NCI-H82 treated with DMSO at 0.1 percent for 48 hours (cell line): ENCODE measurements around the gene MYRIP.
"Not testable (repeated sequence)": the region's sequence is repeated elsewhere in the genome, so short reads cannot be mapped to it uniquely, and the experiment has no call there.

Experiments used
- DNase-seq: peaks from one replicate; lab custom pipeline; 2025; ENCODE audit not compliant: unreplicated experiment; lab: John Stamatoyannopoulos, UW

The MYRIP gene

DNA sequence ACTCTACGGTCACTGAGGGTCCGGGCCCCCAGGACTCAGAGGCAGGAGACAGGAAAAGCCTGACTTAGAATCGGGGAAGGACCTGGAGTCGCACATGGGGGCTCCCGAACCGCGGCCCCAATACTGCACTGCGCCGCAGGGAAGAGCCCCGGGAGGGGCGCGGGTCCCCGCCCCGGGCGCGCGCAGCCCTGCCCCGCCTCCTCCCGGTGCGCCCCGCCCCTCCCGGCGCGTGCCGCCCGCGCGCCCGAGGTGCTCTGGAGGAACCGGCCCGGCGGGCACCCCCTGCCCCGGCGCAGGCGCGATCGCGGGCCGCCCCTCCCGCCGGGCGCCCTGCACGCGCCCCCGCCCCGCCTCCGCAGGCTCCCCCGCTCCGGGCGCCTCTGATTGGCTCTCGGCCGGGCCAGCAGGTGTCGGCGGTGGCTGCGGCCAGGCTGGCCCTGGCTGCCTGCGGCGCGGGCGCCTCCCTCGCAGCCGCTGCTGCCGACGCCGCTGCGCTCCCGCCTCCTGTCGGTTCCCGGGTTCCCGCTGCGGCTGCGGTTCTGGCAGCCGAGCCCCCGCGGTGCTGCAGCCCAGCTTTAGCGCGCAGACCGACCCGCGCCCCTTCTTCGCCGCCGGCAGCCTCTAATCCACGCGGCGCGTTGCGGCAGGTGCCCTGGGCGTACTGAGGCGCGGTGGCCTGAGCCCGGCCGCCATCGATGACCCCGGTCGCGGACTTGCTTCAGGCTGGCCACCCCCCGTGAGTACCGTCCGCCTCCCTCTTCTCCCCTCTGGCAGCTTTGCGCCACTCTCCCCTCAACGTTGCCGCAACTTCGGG, at the start of gene MYRIP:
Gene MYRIP, plus strand, starts transcription at position 429 of the 814 bp plus-strand sequence. CDS start 91,208 bp downstream, outside the sequence.
- DNase-seq: peak; percentile 10

DNA sequence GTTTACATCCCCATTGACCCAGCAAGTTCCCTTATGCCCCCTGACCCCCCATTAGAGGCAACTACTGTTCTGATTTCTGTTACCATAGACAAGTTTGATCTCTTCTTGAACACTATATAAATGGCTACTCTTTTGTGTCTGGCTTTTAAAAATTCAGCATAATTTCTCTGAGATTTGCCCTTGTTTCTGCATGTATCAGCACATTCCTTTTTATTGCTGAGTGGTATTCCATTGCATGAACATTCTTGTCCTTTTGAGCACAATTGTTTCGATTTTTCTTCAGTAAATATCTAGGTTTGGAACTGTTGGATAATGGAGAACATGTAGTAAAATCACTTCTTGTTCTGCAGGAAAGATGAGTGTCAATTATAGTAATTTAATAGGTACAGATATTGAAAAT, 49.1 kb upstream of the MYRIP start:
- no peak for DNase-seq

DNA sequence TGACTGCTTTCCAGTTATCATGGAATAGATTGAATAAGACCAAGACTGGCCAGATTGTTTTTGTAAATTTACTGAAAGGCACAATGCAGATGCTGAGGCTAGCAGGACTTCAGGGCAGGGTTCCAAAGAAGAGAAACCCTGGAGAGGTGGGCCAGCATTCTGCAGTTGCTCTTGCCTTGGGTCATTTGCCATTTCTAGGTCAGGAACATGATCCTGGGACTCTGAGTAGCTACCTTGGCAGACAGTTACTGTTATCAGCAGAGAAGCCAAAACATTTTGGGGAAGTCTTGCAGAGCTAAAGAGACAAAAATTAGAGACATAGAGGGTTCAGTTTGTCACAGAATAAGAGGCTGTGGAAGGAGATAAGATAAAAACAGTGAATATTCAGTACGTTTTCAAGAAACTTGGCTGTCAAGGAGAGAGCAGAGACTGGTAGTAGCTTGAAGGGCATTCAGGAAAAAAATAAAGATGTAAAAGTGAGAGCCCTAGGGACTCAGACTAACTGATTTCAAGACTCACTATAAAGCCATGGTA, 46.8 kb upstream of the MYRIP start:
- DNase-seq: no peak

DNA sequence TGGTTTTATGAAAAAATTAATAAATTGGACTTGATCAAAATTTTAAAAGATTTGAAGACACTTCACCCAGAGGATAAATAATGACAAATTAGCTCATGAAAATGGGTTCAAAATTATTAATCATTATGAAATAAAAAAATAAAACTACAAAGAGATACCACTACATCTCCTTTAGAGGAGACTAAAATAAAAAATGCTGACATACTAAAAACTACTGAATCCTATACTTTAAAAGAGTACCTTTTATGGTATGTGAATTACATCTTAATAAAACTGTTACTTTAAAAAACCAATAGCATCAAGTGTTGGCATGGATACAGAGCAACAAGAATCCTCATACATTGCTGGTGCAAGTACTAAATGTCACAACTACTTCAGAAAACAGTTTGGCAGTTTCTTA, 46.0 kb upstream of the MYRIP start:
- no peak for DNase-seq

DNA sequence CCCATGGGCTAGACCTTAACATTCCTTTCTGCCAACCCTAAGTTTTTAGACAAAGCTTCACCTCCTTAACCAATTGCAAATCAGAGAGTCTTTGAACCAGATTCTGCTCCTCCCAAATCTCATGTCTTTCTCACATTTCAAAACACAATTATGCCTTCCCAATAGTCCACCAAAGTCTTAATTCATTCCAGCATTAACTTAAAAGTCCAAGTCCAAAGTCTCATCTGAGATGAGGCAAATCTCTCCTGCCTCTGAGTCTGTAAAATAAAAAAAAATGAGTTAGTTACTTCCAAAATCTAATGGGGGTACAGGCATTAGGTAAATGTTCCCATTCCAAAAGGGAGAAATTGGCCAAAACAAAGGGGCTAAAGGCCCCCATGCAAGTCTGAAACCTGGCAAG, 43.8 kb upstream of the MYRIP start:
- no peak for DNase-seq

DNA sequence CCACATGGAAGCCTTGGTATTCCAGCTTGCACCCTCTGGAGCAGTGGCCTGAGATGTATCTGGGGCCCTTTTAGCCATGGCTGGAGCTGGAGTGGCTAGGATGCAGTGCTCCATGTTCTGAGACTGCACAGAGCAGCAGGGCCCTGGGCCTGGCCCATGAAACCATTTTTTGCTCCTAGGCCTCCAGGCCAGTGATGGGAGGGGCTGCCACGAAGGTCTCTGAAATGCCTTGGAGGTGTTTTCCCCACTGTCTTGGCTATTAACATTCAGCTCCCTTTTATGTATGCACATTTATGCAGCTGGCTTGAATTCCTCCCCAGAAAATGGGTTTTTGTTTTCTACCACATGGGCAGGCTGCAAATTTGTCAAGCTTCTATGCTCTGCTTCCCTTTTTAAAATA, 43.0 kb upstream of the MYRIP start:
- DNase-seq: no peak

DNA sequence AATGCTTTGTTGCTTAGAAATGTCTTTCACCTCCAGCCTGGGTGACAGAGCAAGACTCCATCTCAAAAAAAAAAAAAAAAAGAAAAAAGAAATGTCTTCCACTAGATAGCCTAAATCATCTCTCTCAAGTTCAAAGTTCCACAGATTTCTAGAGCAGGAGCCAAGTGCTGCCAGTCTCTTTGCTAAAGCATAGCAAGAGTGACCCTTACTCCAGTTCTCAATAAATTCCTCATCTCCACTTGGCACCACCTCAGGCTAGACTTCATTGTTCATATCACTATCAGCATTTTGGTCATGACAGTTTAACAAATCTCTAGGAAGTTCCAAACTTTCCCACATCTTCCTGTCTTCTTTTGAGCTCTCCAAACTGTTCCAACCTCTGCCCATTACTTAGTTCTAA, 42.5 kb upstream of the MYRIP start:
- DNase-seq: not testable (repeated sequence)

DNA sequence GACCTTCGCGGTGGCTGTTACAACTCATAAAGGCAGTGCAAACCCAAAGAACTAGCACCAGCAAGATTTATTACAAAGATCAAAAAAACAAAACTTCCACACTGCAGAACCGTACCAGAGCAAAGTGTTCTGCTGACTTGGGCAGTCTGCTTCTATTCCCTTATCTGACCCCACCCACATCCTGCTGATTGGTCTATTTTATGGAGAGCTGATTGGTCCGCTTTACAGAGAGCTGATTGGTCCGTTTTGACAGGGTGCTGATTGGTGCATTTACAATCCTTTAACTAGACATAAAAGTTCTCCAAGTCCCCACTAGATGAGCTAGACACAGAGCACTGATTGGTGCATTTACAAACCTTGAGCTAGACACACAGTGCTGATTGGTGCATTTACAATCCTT, 31.2 kb upstream of the MYRIP start:
- not testable (repeated sequence) for DNase-seq

DNA sequence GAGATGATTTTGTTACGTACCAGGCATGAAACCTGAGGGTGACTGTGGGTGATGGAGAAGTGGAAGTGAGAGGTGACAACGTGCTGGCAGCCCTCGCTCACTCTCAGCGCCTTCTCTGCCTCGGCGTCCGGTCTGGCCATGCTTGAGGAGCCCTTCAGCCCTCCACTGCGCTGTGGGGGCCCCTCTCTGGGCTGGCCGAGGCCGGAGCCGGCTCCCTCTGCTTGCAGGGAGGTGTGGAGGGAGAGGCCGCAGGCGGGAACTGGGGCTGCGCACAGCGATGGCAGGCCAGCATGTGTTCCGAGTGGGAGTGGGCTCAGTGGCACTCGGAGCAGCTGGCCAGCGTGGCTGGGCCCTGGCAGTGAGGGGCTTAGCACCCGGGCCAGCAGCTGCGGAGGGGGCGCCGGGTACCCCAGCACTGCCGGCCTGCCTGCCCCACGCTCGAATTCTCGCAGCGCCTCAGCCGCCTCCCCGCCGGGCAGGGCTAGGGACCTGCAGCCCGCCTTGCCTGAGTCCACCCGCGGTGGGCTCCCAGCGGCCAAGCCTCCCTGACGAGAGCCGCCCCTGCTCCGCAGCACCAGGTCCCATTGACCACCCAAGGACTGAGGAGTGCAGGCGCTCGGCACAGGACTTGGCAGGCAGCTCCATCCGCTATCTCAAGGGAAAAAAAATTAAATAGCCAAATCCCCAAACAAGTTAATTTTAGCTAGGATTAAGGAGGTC, 29.7 kb upstream of the MYRIP start:
- no peak for DNase-seq

DNA sequence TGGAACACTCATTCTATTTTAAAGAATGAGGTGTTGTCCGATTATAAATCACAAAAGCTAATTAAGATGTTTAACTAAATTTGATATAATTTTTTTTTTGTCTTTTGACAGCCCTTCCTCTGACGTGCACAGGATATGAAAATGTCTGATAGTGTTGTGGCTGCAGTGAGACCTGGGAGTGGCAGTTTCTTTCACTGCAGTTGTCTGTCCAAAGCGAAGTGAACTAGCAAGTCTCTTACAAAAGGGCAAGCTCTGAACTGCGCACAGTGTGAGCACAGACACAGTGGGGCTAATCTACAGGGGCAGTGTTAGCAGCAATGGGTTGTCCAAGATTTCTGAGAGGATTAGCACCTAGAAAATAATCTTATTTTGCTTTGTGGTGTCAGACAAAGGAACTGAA, 29.1 kb upstream of the MYRIP start:
- no peak for DNase-seq

DNA sequence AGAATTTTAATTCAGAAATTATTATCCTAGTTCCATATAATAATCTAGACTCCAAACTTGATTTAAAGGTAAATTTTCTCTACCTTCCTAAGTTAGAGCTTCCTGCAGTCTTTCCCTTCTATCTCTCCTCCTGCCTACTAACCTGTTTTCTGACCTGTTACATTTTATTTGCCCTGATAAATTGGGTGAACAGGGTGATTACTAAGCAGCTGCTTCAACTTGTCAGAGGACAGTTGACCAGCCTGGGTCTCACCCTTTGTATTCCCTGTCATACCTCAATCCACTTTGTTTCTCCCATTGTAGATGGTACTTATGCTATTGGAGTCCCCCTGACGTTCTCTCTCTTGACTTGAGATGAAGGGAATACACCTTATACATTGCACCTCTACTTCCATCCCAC, 28.4 kb upstream of the MYRIP start:
- DNase-seq: no peak

DNA sequence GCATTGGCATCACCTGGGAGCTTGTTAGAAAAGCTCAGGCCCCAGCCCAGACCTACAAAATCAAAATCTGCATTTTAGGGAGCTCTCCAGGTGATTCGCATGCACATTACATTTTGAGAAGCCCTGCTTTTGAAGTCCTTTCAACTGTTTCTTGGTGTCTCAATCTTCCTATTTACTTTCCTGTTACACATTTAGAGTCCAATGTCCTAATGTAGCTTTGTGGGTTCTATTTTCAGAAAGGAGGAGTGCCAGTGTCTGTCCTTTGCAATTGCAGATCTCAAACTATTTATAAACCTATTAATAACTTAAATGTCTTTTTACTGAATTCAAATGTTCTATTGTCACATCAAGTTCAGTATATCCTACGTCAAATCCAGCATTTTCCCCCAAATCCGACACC, 27.8 kb upstream of the MYRIP start:
- no peak for DNase-seq

DNA sequence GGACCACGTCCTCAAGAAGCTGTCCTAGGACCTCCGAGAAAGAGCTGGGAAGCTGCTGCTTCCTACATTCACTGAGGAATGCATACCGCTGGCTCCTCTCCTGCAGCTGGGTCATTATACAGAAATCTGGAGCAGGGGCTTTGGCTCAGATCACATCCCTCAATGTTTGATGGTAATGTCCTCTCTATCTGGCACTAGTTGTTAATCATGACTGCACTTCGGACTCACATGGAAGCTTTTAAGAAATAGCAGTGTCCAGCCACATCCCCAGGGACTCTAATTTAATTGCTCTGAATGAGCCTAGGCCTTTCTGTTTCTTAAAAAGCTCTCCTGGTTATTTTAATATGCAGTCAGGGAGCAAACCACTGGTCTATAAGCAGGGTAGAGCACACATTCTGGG, 25.7 kb upstream of the MYRIP start:
- no peak for DNase-seq

DNA sequence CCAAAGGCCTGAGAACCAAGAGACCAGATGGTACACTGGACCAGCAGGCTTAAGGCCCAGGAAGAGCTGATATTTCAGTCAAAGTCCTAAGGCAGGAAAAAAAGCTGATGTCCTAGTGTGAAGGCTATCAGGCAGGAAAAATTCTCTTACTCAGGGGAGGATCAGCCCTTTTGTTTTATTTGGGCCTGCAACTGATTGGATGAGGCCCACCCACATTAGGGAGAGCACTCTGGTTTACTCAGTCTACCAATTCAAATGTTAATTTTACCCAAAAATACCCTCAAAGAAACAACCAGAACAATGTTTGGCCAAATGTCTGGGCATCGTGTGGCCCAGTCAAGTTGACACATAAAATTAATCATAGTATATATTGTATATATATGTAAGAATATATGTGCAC, 24.5 kb upstream of the MYRIP start:
- no peak for DNase-seq

DNA sequence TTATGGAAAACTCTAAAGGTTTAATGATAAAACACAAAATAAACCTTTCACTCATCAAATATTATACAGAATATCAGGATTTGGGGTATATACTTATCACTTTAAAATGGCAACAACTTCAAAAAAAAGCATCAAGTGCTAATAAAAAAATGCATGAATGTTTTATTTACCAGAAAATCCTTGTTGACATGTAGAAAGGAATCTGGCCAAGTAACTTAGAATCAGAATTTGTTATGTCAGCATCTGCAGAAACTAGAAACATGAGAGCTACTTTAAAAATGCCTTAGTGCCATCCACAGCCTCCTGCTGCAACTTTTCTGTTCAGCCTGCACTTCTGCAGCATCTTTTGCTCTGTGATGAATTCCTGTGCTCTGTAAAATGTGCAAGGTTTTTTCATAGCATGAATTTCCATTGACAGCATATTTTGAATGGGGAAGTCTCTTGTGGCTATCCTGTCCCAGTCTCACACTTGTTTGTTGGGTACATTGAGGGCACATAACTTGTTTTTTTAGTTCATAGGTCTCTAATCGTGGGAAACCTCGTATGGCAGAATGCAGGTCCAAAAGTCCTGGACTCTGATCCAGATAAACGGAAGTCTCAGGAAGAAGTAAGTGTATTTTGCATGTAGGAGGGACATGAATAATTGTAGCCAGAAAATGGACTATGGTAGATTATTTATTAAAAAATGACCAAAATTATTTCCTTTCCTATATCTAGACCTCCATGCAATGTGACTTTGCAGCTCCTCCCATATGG, 21.1 kb upstream of the MYRIP start:
- DNase-seq: no peak

DNA sequence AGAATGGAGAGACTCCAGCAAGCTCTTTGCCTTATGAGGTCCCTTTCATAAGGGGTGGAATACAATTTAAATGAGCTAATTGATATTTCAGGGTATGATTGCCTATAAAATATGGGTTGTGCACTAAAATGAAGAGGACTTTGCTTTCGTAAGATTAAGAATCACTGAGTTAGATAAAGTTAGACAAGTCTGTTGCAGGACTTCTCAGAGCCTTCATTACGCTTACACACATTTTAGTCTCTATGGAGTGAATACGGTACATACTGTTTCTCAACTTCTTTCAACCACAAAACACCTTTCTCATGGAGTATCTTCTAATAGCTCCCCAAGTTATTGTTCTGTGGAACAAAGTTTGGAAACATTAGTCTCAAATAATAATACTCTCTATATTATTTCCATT, 17.8 kb upstream of the MYRIP start:
- no peak for DNase-seq

DNA sequence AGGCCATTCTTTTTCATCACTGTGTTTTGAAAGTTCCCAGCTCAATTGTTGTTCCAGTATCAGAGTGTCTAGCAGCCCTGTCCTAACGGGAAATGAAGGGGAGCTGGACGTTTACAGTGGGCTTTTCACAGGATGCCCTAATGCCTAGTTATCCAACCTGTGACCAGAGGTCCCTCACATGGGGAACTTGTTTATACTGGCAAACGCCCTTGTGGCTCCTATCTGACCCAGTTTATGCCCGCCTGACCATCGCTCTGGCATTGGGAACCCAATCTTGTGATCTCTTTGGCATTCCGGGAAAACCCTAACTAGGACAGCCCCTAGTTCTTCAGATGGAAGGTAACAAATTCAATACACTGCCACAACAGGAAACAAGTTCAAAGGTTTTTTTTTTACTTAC, 14.5 kb upstream of the MYRIP start:
- no peak for DNase-seq

DNA sequence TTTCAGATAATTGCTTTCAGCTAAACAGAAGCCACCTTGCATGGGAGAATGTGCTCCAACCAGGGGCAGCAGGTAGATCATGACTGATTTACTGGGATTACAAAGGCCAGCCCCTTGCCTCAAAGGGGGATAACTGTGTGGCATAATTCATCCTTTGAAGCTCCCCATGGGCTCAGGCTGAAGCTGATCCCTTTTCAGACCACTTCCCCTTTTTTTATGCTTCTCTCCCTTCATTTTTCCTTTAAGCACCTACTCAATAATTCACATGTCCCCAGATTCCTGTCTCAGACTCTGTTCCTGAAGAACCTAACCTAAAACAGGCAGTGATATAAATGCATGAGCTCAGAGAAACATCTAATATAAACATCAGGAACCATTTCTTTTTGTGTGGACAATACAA, 8.2 kb upstream of the MYRIP start:
- DNase-seq: no peak

DNA sequence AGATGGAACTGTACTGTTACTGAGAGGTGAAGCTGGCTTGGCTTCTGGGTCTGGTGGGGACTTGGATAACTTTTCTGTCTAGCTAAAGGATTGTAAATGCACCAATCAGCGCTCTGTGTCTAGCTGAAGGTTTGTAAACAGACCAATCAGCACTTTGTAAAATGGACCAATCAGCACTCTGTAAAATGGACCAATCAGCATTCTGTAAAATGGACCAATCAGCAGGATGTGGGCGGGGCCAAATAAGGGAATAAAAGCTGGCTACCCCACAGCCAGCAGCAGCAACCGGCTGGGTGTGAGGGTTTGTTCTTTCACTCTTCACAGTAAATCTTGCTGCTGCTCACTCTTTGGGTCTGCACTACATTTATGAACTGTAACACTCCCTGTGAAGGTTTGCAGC, 6.9 kb upstream of the MYRIP start:
- not testable (repeated sequence) for DNase-seq

DNA sequence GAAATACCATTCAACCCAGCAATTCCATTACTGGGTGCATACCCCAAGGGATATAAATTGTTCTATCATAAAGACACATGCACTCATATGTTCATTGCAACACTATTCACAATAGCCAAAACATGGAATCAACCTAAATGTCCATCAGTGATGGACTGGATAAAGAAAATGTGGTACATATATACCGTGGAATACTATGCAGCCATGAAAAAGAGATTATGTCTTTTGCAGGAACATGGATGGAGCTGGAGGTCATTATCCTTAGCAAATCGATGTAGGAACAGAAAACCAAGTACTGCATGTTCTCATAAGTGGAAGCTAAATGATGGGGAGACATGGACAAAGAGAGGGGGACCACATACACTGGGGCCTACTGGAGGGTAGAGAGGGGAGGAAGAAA, 5.5 kb upstream of the MYRIP start:
- no peak for DNase-seq

DNA sequence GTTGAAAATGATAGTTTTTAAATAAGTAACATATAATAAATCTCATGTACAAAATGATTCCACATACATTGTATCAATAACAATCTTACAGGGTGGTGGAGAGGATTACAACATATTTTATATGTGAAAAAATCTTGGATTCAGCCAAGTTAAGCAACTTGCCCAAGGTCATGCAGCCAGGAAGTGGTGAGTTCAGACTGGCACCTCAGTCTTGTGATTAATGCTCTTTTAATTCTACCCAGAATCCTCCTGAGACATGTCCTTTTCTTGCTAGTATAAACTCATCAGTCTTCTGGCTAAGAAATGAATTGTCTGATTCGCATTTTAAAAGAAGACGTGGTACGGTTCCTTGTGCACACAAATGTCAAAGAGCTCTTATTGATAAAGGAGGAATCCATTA, 4.5 kb upstream of the MYRIP start:
- no peak for DNase-seq

DNA sequence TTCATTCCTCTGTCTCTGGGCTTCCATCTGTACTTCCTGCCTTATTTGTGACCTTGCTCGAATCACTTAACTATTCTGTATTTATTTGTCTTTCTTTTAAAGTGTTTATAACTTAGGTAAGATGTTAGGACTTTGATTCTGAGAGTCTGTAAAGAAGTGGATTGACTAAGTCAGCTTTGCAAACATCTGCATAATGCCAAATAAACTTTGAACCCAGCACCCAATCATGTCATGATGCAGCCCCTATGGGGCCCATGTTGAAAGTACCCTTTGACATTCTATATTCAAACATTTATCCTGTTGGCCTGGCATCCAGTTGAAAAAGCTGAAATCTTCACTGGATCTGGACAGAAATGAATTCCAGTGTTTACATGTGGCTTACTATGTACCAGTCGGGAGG, 3.8 kb upstream of the MYRIP start:
- no peak for DNase-seq
